Measurements from ENCODE around the gene SLC26A9.

The SLC26A9 gene

DNA sequence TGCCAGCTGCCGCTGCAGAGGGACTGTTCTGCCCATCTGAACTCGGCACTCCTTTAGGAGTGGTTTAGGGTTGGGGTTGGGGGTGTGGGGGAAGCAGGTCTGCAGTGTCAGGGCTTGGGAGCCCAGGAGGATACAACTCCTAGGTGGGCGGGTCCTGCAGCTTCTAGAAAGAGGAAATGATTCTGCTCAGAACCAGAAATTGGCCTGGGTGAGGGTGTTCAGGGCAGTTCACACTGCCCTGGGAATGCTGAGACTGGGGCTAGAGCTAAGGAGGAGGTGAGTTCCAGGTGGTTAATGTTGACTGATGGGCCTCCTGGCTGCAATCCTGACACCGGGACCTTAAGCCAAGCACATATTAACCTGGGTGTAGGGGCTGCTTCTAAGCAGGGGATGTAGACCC, 4.8 kb upstream of the SLC26A9 start:
- DNase-seq, result peak; percentile 81

- peak; percentile 93 for DNase-seq
These were observed 3.8 kb upstream of the SLC26A9 start for GRCh38 chr1:205947024-205947423.

- no peak for DNase-seq
These were observed 1.8 kb upstream of the SLC26A9 start for GRCh38 chr1:205945069-205945468.

DNA sequence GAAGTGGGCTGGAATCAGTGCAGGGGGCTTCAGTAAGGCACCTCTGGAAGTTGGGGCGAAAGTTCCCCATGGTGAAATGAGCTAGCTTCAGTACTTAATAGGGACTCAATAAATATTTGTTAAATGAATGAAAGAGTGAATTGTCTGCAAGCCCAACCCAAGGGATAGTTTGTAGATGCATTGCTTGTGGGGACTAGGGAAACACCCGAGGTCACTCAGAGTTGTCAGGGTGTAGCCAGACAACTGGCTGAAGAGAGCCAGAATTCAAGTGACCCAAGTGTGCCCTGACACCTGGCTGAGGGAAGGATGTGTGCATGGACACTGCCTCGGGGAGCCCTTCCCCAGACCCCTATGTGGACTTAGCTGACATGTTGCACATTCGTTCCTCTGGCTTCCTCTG, 1.3 kb upstream of the SLC26A9 start:
- no peak for DNase-seq

- no peak for DNase-seq
These were observed 561 bp downstream of the SLC26A9 start for GRCh38 chr1:205942631-205943159.

GRCh38 chr1:205940710-205941109, 2.5 kb downstream of the SLC26A9 start:
- no peak for DNase-seq

DNA sequence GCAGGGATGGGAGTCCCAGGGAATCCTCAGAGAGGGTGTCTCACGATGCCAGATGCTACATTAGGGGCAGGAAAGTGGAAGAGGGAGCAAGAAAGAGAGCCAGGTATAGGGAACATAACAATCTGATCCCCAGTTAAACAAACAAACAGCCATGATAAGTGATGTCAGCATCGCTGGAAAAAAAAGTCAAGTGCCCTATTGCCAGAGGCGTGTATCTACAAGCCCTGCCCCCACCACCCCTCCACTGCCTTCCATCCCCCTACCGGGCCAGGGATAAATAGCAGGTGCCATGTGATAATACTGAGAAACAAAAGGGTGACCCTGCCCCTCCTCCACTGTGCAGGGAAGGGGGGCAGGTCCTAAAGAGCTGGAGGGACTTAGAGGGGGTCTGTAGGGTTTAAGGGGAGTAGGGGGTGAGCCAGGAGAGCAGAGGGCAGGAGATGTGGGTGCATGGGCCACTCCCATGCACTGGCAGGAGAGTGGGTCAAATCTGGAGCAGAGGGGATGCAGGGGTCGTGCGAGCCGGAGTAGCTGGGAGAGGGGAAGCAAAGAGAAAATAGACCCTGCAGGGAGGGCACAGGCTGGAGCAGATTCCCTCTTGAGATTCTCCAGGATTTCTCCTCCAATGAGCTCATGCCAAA, 3.4 kb downstream of the SLC26A9 start:
- peak; percentile 73 for DNase-seq

DNA sequence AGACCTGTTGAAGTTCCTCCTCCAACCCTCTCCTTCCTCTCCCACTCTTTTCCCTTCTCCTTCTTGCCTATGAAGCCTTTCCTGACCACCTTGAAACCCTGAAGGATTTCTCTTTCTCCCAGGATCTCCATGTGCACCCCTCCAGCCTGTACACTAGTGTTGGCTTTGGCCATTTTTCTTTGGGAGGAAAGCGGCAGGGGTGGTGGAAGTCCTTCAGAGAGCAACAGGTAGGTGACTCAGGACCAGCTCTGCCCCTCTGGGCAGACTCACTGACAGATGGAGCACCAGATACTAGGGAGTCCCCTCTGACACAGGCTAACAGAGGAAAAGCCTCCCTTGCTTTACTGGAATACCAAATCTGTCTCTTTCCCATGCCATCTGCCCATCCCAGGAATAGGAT, 4.6 kb downstream of the SLC26A9 start:
- no peak for DNase-seq

- no peak for DNase-seq
These were observed 6.2 kb downstream of the SLC26A9 start for GRCh38 chr1:205936846-205937586.

- no peak for DNase-seq
These were observed 6.9 kb downstream of the SLC26A9 start for GRCh38 chr1:205936311-205936710.

DNA sequence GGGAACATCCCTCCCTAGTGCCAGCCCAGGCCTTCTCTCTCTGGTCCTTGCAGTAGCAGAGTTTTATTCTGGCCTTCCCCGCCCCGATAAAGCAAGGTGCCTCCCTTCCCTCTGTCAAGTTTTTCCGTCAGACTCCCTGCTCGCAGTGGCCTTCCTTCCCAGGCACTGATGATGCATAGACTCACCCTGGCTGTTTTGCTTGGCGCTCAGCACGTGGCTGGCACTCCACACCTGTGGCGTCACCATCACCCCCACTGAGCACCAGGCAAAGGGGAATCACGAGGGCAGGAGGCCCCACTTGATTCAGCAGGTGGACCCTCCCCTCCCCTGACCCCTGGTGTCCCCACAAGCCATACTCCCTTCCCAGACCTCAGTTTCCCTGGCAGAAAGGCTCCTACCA, 7.4 kb downstream of the SLC26A9 start:
- DNase-seq, result no peak

DNA sequence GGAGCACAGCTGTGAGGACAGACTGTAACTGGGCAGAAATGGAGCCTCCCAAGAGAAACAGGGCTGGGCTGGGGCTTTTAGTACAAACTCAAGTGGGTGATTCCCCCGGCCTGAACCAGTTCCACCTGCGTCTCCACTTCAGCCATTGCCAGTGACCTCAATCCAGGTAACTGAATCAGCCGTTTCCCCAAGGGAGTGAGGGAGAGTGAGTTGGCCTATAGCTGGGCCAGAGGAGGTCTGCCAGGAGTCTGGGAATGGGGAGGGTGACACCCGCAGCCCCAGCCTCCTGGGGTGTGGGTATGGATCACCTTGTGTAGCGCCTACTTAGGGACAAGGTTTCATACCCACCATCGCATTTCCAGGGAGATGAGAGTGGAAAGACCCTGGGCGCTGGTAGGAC, 8.5 kb downstream of the SLC26A9 start:
- DNase-seq, result no peak

GRCh38 chr1:205933671-205934618, 9.3 kb downstream of the SLC26A9 start:
- DNase-seq, result no peak

GRCh38 chr1:205932776-205933175, 10.5 kb downstream of the SLC26A9 start:
- DNase-seq, result no peak

DNA sequence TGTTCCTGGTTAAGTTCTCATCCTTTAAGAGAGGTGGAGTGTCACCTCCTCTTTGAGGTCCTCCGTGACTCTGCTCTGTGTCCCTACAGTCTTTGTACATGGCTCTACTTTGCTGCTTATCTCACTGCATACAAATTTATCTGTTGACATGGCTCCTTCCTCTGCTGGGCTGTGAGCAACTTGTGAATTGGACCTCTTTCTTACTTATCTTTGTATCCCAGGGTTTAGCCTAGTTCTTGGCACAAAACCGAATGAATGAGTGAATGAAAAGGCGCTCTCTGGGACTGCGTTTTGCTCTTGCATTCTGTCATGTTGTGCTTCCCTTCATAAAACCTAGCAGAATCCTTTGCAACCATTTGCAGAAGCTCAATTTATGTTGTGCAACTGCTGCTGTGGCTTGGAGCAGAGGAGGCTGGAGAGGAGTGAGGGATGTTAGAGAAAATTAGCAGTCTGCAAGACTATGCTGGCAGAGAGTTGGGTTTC, 12.4 kb downstream of the SLC26A9 start:
- DNase-seq, result no peak

DNA sequence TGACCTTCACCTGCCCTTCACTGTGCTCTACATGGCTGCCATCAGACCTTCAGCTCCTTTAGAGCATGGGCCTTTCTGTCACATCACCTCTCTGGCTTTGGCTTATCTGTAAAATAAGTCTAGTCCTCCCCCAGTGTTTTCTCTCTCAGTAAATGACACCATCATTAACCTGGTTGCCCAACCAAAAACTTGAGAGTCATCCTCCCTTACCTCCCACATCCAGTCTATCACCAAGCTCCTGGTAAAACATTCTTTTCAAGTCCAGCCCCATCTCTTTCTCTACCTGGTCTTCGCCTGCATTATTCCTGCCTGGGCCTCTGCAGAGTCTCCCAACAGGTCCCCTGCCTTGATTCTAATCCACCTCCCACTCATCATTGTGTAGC, 13.1 kb downstream of the SLC26A9 start:
- no peak for DNase-seq

GRCh38 chr1:205929496-205930194, 13.6 kb downstream of the SLC26A9 start:
- DNase-seq, result no peak

GRCh38 chr1:205928317-205928716, 14.9 kb downstream of the SLC26A9 start:
- DNase-seq, result no peak

DNA sequence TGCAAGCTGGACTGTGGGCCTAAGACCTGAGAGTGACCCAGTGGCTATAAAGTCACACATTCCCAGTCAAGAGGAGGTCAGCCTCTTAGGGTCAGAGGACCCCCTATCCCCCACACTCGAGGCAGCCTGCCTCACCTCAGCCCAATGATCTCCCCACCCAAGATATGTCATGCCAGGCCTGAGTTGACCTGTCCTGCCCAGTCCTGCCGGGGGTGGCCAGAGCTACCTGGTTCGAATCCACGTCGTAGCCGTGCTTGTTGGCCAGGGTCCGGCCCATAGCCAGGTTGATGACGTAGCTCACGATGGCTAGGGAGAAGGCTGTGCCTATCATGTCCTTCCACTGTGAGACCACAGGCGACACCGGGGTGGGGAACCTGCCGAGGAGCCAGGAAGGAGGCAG, 15.6 kb downstream of the SLC26A9 start:
- DNase-seq, result no peak

GRCh38 chr1:205927247-205927646, 16.0 kb downstream of the SLC26A9 start:
- no peak for DNase-seq

GRCh38 chr1:205926636-205927035, 16.6 kb downstream of the SLC26A9 start:
- DNase-seq, result no peak

GRCh38 chr1:205926213-205926612, 17.0 kb downstream of the SLC26A9 start:
- DNase-seq, result no peak

GRCh38 chr1:205925736-205926135, 17.5 kb downstream of the SLC26A9 start:
- DNase-seq, result no peak

Data from RPMI8226 (cell line).